H1 (cell line): ENCODE results near the gene MFRP. TPM values are rescaled to one million over a fixed set of nuclear protein-coding genes. Genes with fewer than 3 reads are reported as not detected.

ENCODE experiments used
- CHD7 ChIP-seq: fragments of 300-600 bp; sonication (generic); IDR thresholded peaks from 2 replicates; pipeline ENCODE4 v1.7.1; 2012; ENCODE audit warnings: low read length, moderate library complexity, mild to moderate bottlenecking, inconsistent platforms; ENCODE audit not compliant: insufficient replicate concordance
- CREB1 ChIP-seq: IDR thresholded peaks from 2 replicates; pipeline ENCODE4 v1.6.1; 2012; ENCODE audit warnings: inconsistent platforms
- GTF2F1 ChIP-seq: IDR thresholded peaks from 2 replicates; pipeline ENCODE4 v1.6.1; 2012; ENCODE audit warnings: low read depth, low read length, improper control_type of control experiment, borderline replicate concordance
- polyA plus RNA-seq, 7 experiments: library from polyadenylated mRNA; depleted of rRNA in 3 of 7; stranded (reverse) in 5 of 7; unstranded in 2 of 7; fragments of >200 nt in 5 of 7; fragments of 200-250 nt in 2 of 7; gene quantifications; 1 replicate in 5 of 7; 2 replicates in 1 of 7; 4 replicates in 1 of 7; pipeline versions ENCODE4 v1.2.1 to v1.2.3, GENCODE V29; 2011 to 2013; ENCODE audit warnings: missing spikeins in 2 of 7, mixed read lengths in 2 of 7
- total RNA-seq: library from RNA; stranded (reverse); fragmentation: NEBNext Ultra II Directional; extraction: Animal tissue kit (Norgen Biotek cat#: 25700); gene quantifications from 2 replicates; pipeline ENCODE4 v1.2.1, GENCODE V29; 2021

Gene MFRP
- total and polyA plus RNA-seq, 2 of the 8 experiments (the other 6 are each of a cell fraction or from before 2014, with no cell fraction given), result 0.02 TPM; not detected in 1

- no peak for TF ChIP-seq CHD7
- TF ChIP-seq CREB1, result no peak
- no peak for TF ChIP-seq GTF2F1
Observed at GRCh38 chr11:119324189-119324588, 22.3 kb downstream of the MFRP start (continued).
